Measurements from ENCODE around the gene HIGD2B.
"Not testable (repeated sequence)": the region's sequence is repeated elsewhere in the genome, so short reads cannot be mapped to it uniquely, and the experiment has no call there.

The HIGD2B gene

DNA sequence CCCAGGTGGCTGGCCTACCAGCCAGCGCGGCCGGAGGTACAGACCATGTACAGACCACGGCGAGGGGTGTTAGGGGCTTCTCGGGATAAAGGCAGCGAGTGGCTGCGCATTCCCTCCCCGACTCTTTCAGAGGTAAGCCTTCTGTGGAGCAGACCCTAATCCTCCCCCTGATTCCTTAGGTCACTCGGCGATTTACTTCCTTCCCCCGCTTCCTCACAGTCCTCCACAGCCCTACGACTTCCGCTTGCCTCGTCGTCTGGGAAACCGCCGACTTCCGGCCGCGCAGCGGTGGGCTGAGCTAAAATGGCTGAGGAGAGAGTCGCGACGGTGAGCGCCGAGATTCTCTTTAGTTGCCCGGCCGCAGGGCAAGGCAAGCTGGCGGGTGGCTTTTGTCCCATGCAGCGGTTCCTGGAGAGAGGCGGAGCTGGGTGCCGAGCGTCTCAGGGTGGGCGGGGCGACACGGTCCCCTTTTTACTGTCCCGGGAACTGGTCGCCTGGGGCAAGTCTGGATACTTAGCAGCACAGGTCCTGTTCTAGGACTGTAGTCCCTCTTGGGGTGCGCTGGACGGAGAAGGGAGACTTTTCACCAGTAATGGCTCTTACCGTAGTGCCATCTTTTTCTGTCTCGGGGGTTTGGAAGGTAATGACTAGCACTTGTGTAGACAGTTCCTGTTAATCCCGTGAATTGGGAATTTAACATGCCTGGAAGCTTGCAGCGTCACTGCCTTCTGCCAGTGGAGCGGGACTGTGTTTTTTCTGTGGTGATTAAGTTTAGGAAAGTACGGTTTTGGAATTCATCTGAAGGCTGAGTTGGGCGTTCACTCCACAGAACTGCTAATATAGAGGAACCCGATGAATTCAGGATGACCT lies at the start of gene HIGD2B, which contains the start of gene BBS4:
Gene HIGD2B, minus strand, starts transcription at position 258 of the 870 bp plus-strand sequence. CDS start 9,808 bp downstream, outside the sequence.
Gene BBS4, plus strand, starts transcription at position 283 of the 870 bp plus-strand sequence. Its CDS starts 21 bp downstream, at position 304.
- peak; percentile 72 to 74 for DNase-seq

- DNase-seq = no peak
Observed at GRCh38 chr15:72735111-72735510, 49.1 kb upstream of the HIGD2B start.

DNA sequence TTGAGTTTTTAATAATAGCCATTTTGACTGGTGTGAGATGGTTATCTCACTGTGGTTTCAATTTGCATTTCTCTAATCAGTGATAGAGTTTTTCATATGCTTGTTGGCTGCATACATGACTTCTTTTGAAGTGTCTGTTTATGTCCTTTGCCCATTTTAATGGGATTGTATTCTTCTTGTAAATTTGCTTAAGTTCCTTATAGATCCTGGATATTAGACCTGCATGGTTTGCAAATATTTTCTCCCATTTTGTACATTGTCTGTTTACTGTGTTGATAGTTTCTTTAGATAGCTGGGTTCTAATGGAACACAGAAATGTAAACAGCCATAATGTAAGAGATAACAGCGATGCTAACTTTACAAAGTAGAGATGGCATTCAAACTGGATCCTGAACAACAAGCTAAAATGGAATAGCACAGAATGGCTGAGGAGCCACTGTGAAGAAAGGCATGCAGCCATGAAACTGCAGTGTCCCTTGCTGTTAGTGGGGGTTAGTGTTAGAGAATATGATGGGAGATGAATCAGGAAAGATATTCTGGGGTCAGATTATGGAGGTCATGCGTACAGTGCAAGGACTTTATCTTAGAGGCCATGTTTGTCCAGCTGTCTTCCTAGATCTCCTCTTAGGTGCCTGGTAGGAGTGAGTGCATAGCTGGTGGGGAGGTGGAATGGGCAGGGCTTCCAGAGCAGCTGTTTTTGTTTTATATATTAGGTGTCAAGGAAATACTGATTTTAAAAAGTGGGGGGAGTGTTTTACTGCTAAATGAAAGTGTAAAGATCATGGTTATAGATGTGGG lies 48.2 kb upstream of the HIGD2B start:
- no peak for DNase-seq

DNA sequence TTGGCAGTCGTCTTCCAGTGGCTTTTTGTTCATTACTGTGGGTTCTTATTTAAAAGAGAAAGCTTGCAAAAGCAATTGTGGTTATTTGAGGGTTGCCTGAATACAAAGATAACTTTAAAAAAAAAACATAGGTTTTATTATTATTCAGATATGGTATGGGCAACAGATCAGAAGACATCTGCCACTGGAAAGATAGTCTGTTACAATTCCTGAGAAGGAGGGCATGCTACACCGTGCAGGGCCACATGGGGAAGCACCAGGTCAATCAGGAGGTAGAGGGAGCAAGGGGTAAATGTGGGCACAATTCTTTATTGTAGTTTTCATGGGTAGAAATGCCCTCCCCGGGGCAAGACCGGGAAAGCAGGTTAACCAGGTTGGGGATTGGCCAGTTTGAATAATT lies 46.5 kb upstream of the HIGD2B start:
- no peak for DNase-seq

GRCh38 chr15:72732086-72732485 lies 46.1 kb upstream of the HIGD2B start:
- no peak for DNase-seq

DNA sequence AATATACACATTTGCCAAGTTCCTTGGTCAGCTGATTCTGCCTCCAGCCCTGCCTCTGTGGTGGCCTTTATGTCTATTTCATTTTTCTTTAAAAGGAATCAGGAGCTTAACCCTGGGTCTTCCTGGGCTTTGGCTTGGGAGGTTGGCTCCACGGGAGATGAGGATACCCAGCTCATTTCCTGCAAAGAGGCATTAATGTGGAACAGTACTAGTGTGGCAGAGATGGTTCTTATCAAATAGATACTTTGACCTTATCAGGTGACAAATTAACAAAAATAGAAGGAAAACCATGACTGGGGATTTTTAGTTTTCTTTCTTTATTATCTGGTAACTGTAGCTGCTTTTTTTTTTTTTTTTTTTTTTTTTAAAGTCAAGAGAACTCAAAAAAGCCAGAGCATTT lies 42.8 kb upstream of the HIGD2B start:
- DNase-seq = no peak

- DNase-seq = not testable (repeated sequence)
Observed at GRCh38 chr15:72728249-72728648, 42.3 kb upstream of the HIGD2B start.

DNA sequence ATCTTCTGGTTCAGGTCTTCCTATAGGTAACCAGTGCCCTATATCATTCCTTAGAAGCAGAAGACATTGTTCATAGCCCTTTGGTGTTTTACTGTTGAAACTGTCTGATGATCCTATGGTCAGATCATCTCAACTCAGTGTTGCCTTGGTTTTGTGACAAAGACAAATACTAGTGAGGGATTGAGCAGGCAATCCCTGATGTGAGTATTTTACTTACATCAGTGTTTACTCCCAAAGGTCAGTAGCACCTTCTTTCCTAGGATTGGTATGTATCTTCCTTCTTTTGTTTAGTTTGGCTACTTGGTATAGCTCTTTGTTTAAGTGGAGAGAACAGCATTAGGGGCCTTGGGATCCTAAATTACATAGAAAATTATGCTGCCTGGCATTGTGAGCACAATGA lies 41.2 kb upstream of the HIGD2B start:
- no peak for DNase-seq

- DNase-seq = not testable (repeated sequence)
Observed at GRCh38 chr15:72725851-72726250, 39.9 kb upstream of the HIGD2B start.

- DNase-seq = no peak
Observed at GRCh38 chr15:72725446-72725845, 39.5 kb upstream of the HIGD2B start.

- DNase-seq = no peak
Observed at GRCh38 chr15:72724028-72724427, 38.0 kb upstream of the HIGD2B start.

- peak; percentile 66 to 72 for DNase-seq
Observed at GRCh38 chr15:72722071-72722696, 36.2 kb upstream of the HIGD2B start.

DNA sequence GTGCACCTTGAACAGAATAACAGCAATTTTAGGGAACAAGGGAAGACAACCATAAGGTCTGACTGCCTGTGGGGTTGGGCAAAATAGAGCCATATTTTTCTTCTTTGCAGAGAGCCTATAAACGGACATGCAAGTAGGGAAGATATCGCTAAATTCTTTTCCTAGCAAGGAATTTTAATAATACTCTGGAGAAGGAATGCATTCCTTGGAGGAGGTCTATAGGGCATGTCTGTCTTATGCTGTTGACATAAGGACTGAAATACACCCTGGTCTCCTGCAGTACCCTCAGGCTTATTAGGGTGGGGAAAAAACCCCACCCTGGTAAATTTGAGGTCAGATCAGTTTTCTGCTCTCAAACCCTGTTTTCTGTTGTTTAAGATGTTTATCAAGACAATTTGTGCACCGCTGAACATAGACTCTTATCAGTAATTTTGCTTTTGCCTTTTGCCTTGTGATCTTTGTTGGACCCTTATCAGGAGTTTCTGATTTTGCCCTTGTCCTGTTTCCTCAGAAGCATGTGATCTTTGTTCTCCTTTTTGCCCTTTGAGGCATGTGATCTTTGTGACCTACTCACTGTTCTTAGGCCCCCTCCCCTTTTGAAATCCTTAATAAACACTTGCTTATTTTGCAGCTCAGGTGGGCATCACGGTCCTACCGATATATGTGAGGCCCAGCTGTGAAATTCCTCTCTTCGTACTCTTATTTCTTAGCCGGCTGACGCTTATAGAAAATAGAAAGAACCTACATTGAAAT lies 22.7 kb upstream of the HIGD2B start:
- not testable (repeated sequence) for DNase-seq

- DNase-seq = no peak
Observed at GRCh38 chr15:72706266-72706665, 20.3 kb upstream of the HIGD2B start.

GRCh38 chr15:72700076-72700475 lies 14.1 kb upstream of the HIGD2B start:
- no peak for DNase-seq

- DNase-seq = no peak
Observed at GRCh38 chr15:72698938-72699337, 13.0 kb upstream of the HIGD2B start.

DNA sequence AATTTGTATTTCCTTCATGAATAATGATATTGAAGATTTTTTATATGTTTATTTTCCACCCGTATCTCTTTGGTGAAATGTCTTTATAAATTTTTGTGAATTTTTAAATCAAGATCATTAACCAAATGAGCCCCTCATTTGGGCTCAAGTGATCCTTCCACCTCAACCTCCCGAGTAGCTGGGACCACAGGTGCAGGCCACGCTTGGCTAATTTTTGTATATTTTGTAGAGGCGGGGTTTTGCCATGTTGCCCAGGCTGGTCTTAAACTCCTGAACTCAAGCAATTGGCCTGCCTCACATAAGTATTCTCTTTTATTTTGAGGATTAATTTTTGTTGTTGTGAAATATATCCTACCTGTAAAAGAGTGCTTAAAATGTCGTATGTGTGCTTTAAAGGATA lies 5.0 kb upstream of the HIGD2B start:
- no peak for DNase-seq

DNA sequence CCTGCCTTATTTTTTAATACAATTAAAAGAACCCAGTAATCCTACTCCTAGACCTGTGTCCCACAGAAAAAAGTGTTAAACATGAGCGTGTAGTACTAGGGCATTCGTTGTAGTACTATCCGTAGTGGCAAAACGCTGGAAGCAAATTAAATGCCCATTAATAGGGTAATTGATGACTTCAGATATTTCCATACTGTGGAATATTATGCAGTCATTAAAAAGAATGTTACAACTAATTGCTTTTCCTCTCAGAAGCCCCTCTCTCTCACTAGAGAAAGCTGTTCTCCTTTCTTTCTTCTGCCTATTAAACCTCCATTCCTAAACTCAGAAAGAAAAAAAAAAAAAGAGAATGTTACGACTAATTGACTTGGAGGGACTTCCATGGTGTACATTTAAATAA lies 2.7 kb upstream of the HIGD2B start:
- DNase-seq = no peak

- no peak for DNase-seq
Observed at GRCh38 chr15:72685301-72685924, 569 bp downstream of the HIGD2B start.

DNA sequence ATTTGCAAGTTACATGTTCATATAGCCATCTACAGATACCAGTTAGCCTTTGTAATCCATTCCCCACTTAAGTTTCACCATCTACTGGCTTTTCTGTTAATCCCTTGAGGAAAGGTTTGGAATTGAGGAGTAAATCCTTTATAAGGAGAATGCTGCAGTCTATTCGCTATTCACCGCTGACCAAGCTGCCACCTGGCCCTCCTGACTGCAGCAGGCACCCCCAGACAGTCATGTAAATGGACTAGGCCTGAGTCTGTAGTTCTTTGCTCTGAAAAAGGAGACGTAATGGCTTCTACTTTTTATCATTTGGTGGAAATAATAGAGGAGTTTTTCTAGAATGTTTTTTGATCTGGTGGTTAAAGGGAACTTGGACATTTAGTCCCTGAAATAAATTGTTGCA lies 3.2 kb downstream of the HIGD2B start:
- no peak for DNase-seq

- no peak for DNase-seq
Observed at GRCh38 chr15:72680931-72681330, 5.1 kb downstream of the HIGD2B start.

- no peak for DNase-seq
Observed at GRCh38 chr15:72676838-72677237, 9.1 kb downstream of the HIGD2B start.

Data from activated CD4-positive, alpha-beta T cell treated with anti-CD3 and anti-CD28 coated beads, Interleukin-2, amount 50 U/mL, for 4 hours (primary cell).